Ecto neural progenitor cell (in vitro differentiated cells): ENCODE data around the gene TMIGD2.
A peak's percentile ranks its signal among the peaks of the same experiment; 100 is the strongest.
"Not testable (repeated sequence)": the region's sequence is repeated elsewhere in the genome, so short reads cannot be mapped to it uniquely, and the experiment has no call there.

Experiments
- DNase-seq: peaks from one replicate; pipeline ENCODE4 v3.0.0-alpha.2; 2018; ENCODE audit warnings: low spot score

The TMIGD2 gene

GRCh38 chr19:4297901-4298809, 4.0 kb downstream of the TMIGD2 start:
- no peak for DNase-seq

GRCh38 chr19:4295972-4296771, 6.0 kb downstream of the TMIGD2 start:
- DNase-seq = no peak

- no peak for DNase-seq
Observed at GRCh38 chr19:4294389-4294788, 7.8 kb downstream of the TMIGD2 start.

GRCh38 chr19:4292515-4292914, 9.7 kb downstream of the TMIGD2 start:
- DNase-seq = no peak

GRCh38 chr19:4291184-4291732, 10.9 kb downstream of the TMIGD2 start:
- no peak for DNase-seq

- DNase-seq = no peak
Observed at GRCh38 chr19:4288091-4288777, 14.0 kb downstream of the TMIGD2 start.

GRCh38 chr19:4286141-4286540, 16.0 kb downstream of the TMIGD2 start:
- DNase-seq = not testable (repeated sequence)

- no peak for DNase-seq
Observed at GRCh38 chr19:4284974-4285373, 17.2 kb downstream of the TMIGD2 start.

GRCh38 chr19:4284176-4284958, 17.8 kb downstream of the TMIGD2 start:
- DNase-seq = peak; percentile 78

- no peak for DNase-seq
Observed at GRCh38 chr19:4279530-4280422, 22.4 kb downstream of the TMIGD2 start.

GRCh38 chr19:4279267-4279529, 23.0 kb downstream of the TMIGD2 start:
- DNase-seq = no peak

- DNase-seq = peak; percentile 68
Observed at GRCh38 chr19:4278419-4279266, 23.5 kb downstream of the TMIGD2 start, which contains the start of gene SHD. TSS of gene SHD (plus strand) at chr19:4279266. CDS start at chr19:4280064, 798 bp downstream.

- DNase-seq = no peak
Observed at GRCh38 chr19:4278010-4278409, 24.2 kb downstream of the TMIGD2 start.

GRCh38 chr19:4277191-4277696, 24.9 kb downstream of the TMIGD2 start:
- DNase-seq = no peak

- DNase-seq = not testable (repeated sequence)
Observed at GRCh38 chr19:4274321-4274686, 27.9 kb downstream of the TMIGD2 start.

GRCh38 chr19:4272894-4273293, 29.3 kb downstream of the TMIGD2 start:
- DNase-seq = no peak

- no peak for DNase-seq
Observed at GRCh38 chr19:4268816-4269430, 33.3 kb downstream of the TMIGD2 start.

GRCh38 chr19:4267901-4268815, 34.0 kb downstream of the TMIGD2 start:
- no peak for DNase-seq
